GM12873 (cell line): Measurements from ENCODE around the gene NFATC3.

ENCODE experiments used
- TF ChIP-seq, protein P1 (sequence below): IDR thresholded peaks from 2 replicates; pipeline ENCODE4 v1.5.1; 2012; ENCODE audit warnings: low read depth, mild to moderate bottlenecking, moderate library complexity, low read length, control low read depth; ENCODE audit not compliant: insufficient read depth; ENCODE audit errors: missing control alignments

NFATC3 gene

DNA sequence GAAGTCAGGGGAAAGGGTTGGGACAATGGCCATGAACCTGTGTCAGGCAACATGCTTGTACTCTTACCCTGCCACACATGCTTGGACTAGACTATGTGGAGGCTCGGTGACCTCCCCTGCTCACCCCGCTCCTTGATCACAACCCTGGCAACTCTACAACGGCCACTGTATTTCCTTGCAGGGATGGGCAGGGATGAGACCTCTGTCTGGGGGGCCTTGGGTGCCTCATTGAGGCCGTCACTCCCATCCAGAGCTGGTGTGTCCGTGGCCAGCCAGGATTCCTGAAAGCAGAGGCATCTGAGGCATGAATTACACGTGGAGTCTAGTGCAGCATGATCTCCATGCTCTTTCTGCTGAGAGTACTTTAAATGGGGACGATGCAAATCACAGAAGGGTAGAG is 161.0 kb downstream of the NFATC3 start:
- TF ChIP-seq, protein P1, sequence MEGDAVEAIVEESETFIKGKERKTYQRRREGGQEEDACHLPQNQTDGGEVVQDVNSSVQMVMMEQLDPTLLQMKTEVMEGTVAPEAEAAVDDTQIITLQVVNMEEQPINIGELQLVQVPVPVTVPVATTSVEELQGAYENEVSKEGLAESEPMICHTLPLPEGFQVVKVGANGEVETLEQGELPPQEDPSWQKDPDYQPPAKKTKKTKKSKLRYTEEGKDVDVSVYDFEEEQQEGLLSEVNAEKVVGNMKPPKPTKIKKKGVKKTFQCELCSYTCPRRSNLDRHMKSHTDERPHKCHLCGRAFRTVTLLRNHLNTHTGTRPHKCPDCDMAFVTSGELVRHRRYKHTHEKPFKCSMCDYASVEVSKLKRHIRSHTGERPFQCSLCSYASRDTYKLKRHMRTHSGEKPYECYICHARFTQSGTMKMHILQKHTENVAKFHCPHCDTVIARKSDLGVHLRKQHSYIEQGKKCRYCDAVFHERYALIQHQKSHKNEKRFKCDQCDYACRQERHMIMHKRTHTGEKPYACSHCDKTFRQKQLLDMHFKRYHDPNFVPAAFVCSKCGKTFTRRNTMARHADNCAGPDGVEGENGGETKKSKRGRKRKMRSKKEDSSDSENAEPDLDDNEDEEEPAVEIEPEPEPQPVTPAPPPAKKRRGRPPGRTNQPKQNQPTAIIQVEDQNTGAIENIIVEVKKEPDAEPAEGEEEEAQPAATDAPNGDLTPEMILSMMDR = no peak

DNA sequence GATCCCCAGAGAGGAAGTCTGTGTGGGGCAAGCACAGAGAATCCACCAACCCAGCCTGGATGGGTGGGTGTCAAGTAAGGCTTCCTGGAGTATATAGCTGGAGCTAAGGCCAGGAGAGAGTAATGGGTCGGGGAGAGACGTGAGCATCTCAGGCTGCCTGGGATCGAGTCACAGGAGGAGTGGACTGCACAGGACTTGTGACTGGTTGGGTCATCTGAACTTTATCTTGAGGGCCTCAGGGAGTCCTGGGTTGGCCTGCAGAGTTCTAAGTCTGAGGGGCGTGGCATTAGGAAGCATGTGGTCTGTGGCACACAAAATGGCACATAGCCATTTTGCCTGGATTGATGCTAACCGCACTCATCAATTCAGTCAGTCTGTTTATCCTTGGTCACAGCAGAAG is 161.5 kb downstream of the NFATC3 start:
- TF ChIP-seq, protein P1 = no peak

DNA sequence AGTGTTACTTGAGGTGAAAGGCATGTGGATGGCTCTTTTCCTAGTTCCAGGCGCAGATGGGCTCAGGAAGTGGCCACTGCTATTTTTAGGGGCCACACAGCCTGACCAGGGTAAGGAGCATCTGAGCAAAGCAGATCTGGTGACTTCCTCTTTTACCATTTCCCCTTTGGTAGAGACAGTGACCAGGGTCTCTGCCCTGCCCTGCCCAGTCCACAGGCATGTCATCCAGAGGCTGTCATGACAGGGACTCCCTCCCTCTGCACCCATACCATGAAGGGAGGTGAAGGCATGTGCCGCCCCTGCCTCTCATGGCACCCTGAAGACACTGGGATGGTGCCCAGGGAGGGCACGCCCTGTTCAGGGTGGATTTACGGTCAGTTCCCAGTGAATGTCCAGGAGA is 162.2 kb downstream of the NFATC3 start:
- TF ChIP-seq, protein P1 = no peak

DNA sequence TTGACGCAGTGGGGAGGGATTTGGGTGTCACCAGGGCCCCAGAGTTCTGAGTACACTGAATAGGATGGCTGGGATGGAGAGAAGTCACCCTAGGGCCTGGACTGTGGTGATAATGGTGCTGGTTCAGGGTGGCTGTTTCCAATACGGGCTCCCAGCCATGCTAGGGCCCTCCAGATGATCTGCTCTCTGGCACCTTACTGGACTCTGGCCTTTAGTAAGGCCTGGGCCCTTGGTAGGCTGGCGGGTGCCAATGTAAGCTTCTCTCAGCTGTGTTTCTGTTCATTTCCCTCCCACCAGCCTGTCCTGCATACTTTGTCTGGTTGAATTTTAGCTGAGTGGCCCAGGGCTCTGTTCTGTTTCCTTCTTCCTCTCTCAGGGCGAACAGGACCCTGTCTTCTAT is 162.8 kb downstream of the NFATC3 start:
- TF ChIP-seq, protein P1 = no peak

DNA sequence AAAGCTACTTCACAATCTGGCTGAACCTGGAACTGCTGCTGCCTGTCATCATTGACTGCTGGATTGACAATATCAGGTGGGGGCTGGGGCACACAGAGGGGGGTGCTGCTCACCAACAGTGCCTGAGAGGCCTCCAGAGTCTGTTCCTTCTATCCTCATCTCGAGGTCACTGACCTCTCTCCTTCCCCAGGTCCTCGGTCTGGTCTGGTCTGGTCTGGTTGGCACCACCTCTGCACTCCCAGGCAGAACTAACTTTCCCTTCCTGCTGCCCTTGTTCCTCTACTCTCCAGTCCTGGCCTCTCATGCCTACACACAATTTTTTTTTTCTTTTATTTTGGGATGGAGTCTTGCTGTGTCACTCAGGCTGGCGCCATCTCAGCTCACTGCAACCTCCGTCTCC is 164.2 kb downstream of the NFATC3 start:
- TF ChIP-seq, protein P1 = no peak

DNA sequence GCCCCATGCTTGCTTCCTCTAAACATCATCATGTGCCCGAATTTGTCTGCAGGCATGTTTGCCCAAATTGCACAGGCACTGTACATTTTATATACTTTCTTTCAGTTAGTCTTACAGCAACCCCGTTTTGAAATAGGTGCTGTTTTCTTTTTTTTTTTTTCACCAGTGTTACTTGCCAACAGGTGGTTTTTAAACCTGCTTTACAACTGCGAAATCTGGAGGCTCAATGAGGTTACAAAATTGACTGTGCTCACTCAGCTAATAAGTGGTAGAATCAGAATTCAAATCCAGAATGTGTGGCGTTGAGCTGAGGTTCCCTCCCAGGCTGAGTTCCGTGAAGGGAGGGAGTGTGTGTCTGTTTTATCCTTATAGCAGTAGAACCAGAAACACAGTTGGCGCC is 165.8 kb downstream of the NFATC3 start:
- TF ChIP-seq, protein P1 = no peak

DNA sequence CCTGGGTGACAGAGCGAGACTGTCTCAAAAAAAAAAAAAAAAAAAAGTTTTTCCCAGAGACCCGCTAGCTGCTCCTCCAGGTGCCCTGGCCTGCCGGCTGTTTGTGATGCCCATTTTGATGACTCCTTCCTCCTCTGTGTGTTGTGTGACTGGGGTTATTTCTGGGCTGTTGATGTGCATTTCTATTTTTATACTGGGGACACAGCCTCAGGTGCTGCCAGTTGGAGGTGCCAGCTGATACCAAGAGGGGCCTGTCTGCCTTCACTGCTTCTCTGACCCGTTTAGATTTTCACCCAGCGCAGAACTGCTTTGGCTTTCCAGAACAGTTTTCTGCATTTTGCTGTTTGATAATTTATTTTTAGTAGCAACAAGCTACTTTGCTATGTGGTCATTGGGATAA is 166.7 kb downstream of the NFATC3 start:
- TF ChIP-seq, protein P1 = no peak
